Dermis microvascular lymphatic vessel endothelial cell (primary cell): Measurements from ENCODE around the gene PNPO. TPM values are rescaled to one million over a fixed set of nuclear protein-coding genes. Genes with fewer than 3 reads are reported as not detected.

Source experiments
- DNase-seq, 2 donors: peaks; one replicate each; pipeline versions ENCODE4 v3.0.0 to v3.0.0-alpha.2; 2010; ENCODE audit warnings: low read depth in 2 of 2
- total RNA-seq: library from RNA; depleted of rRNA; stranded (reverse); fragments of >200 nt; gene quantifications from 2 replicates; pipeline ENCODE4 v1.2.1, GENCODE V29; 2014

The PNPO gene
- total RNA-seq, 1 donor from 2014 or later = 18.9 TPM

GRCh38 chr17:47996201-47996600 is 54.8 kb downstream of the PNPO start:
- DNase-seq = no peak

GRCh38 chr17:47997586-47997985 is 56.2 kb downstream of the PNPO start:
- no peak for DNase-seq

- no peak for DNase-seq
Observed at GRCh38 chr17:47998044-47998443, 56.7 kb downstream of the PNPO start.

Other genes starting within 250 kb of the PNPO start
- 6.8 and 8.5 TPM in 2 replicates for gene TBKBP1, start 247.4 kb upstream of the PNPO start, total RNA-seq
- gene TBX21, start 208.3 kb upstream of the PNPO start, total RNA-seq = not detected in 2 replicates
- gene OSBPL7, start 119.8 kb upstream of the PNPO start, total RNA-seq = 4.6 and 6.3 TPM in 2 replicates
- gene MRPL10, start 110.0 kb upstream of the PNPO start, total RNA-seq = 16.3 and 23.6 TPM in 2 replicates
- gene LRRC46, start 109.9 kb upstream of the PNPO start, total RNA-seq = under 0.01 TPM in 2 replicates
- 24.1 and 33.3 TPM in 2 replicates for gene SCRN2, start 100.3 kb upstream of the PNPO start, total RNA-seq
- gene SP6, start 90.4 kb upstream of the PNPO start, total RNA-seq = 1.8 and 2.3 TPM in 2 replicates
- gene SP2, start 45.3 kb upstream of the PNPO start, total RNA-seq = 0.77 and 2.9 TPM in 2 replicates
- not detected in 2 replicates for gene PRR15L, start 16.3 kb downstream of the PNPO start, total RNA-seq
- 47.8 and 62.8 TPM in 2 replicates for gene CDK5RAP3, start 29.5 kb downstream of the PNPO start, total RNA-seq
- 5.5 and 9.5 TPM in 2 replicates for gene COPZ2, start 96.2 kb downstream of the PNPO start, total RNA-seq
- 69.3 and 109 TPM in 2 replicates for gene NFE2L1, start 106.8 kb downstream of the PNPO start, total RNA-seq
- 36.5 and 43.4 TPM in 2 replicates for gene CBX1, start 159.9 kb downstream of the PNPO start, total RNA-seq
- 11.0 and 13.3 TPM in 2 replicates for gene SNX11, start 166.2 kb downstream of the PNPO start, total RNA-seq